Osteoblast (primary cell): Measurements from ENCODE around the gene AREL1. TPM values are rescaled to one million over a fixed set of nuclear protein-coding genes. Genes with fewer than 3 reads are reported as not detected.

ENCODE experiments used
- DNase-seq: peaks from one replicate; pipeline ENCODE4 v3.0.0; 2011; ENCODE audit warnings: low spot score, mixed read lengths; ENCODE audit not compliant: insufficient read length; ENCODE audit errors: missing footprints
- H2AFZ ChIP-seq: 2 replicates; pipeline ENCODE4 v1.6.0; 2011; ENCODE audit warnings: mild to moderate bottlenecking, low read length
- H3K27ac ChIP-seq: 2 replicates; pipeline ENCODE4 v1.5.1; 2011; ENCODE audit warnings: mild to moderate bottlenecking, low read depth, low read length, moderate library complexity
- H3K27me3 ChIP-seq: 2 replicates; pipeline ENCODE4 v1.6.0; 2012; ENCODE audit warnings: mild to moderate bottlenecking, control low read depth, inconsistent platforms, low read length, moderate library complexity; ENCODE audit not compliant: insufficient read depth
- H3K36me3 ChIP-seq: 2 replicates; pipeline ENCODE4 v1.5.1; 2011; ENCODE audit warnings: mild to moderate bottlenecking, low read length, control low read depth, moderate library complexity; ENCODE audit not compliant: insufficient read depth
- H3K4me1 ChIP-seq: 2 replicates; pipeline ENCODE4 v1.5.1; 2011; ENCODE audit warnings: mild to moderate bottlenecking, low read length, control low read depth, moderate library complexity; ENCODE audit not compliant: insufficient read depth
- H3K4me2 ChIP-seq: 2 replicates; pipeline ENCODE4 v1.6.0; 2011; ENCODE audit warnings: mild to moderate bottlenecking, low read length; ENCODE audit not compliant: insufficient read depth
- H3K4me3 ChIP-seq: fragments of 200-600 bp; sonication (generic); 3 replicates; pipeline ENCODE4 v1.5.1; 2012; ENCODE audit warnings: mild to moderate bottlenecking, low read length, inconsistent platforms; ENCODE audit not compliant: insufficient read depth
- H3K79me2 ChIP-seq: 2 replicates; pipeline ENCODE4 v1.6.0; 2012; ENCODE audit warnings: mild to moderate bottlenecking, low read length, control low read depth, inconsistent platforms; ENCODE audit not compliant: insufficient read depth
- H3K9me3 ChIP-seq: 2 replicates; pipeline ENCODE4 v1.5.1; 2011; ENCODE audit warnings: low read depth, low read length, control low read depth
- H4K20me1 ChIP-seq: 2 replicates; pipeline ENCODE4 v1.6.0; 2012; ENCODE audit warnings: mild to moderate bottlenecking, low read length, control low read depth; ENCODE audit not compliant: insufficient read depth
- small RNA-seq: library from RNA; depleted of rRNA; stranded (forward); fragments of <200 nt; gene quantifications from one replicate; pipeline ENCODE3, GENCODE V24; 2012
- total RNA-seq: library from RNA; depleted of rRNA; stranded (reverse); fragments of >200 nt; gene quantifications from 2 replicates; pipeline ENCODE4 v1.2.3, GENCODE V29; 2012
- TF ChIP-seq, protein P1 (sequence below): IDR thresholded peaks from 2 replicates; pipeline ENCODE4 v1.5.1; 2011; ENCODE audit warnings: mild to moderate bottlenecking, low read depth, low read length, moderate library complexity; ENCODE audit errors: extremely low read depth

The AREL1 gene
- total RNA-seq, 1 donor = 27.9 TPM

DNA sequence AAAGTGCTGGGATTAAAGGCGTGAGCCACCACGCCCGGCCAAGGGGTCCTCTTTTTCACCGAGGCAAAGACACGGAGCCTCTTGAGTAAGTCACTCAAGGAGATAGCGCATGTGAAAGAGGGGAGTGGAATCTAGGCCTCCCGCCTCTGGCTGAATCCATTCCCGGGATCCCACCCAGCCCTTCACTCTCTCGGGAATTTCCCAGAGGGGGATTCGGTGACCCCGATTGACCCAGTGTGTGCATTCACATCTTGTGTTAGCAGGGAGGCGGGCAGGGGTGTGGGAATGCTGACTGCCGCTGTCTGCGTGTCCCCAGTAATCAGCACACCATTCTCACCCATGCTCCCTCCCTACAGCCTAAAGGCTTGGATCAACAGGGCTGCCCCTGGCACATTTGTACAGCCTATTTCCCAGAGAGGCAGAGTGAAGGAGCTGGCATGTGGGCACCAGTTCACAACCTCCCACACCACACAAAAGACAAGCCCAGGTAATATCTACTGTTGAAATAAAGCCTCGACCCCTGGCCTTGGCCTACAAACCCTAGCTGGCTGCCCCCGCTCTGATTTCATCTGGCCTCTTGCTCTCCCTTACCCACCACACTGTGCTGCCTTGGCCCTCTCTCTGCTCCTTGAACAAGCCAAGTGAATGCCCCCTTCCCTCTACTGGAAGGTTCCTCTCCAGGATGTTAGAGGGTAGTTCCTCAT is 99.5 kb downstream of the AREL1 start:
- Histone ChIP-seq H3K4me2 (peak overlapping the region; percentile 50), H3K36me3 (no peaks in the 10 kb centered on the region), H3K9me3 (no peaks in the 10 kb centered on the region), H3K27me3 (no peaks in the 10 kb centered on the region), H4K20me1 (peaks cover 18% of the 10 kb centered on the region), H3K4me3 (peak overlapping the region; percentile 24), H3K79me2 (peaks cover 52% of the 10 kb centered on the region), H3K4me1 (peaks cover 71% of the 10 kb centered on the region), H3K27ac (no peak overlapping the region), H2AFZ (no peak overlapping the region)
- TF ChIP-seq, protein P1, sequence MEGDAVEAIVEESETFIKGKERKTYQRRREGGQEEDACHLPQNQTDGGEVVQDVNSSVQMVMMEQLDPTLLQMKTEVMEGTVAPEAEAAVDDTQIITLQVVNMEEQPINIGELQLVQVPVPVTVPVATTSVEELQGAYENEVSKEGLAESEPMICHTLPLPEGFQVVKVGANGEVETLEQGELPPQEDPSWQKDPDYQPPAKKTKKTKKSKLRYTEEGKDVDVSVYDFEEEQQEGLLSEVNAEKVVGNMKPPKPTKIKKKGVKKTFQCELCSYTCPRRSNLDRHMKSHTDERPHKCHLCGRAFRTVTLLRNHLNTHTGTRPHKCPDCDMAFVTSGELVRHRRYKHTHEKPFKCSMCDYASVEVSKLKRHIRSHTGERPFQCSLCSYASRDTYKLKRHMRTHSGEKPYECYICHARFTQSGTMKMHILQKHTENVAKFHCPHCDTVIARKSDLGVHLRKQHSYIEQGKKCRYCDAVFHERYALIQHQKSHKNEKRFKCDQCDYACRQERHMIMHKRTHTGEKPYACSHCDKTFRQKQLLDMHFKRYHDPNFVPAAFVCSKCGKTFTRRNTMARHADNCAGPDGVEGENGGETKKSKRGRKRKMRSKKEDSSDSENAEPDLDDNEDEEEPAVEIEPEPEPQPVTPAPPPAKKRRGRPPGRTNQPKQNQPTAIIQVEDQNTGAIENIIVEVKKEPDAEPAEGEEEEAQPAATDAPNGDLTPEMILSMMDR = no peak
- DNase-seq = no peak

DNA sequence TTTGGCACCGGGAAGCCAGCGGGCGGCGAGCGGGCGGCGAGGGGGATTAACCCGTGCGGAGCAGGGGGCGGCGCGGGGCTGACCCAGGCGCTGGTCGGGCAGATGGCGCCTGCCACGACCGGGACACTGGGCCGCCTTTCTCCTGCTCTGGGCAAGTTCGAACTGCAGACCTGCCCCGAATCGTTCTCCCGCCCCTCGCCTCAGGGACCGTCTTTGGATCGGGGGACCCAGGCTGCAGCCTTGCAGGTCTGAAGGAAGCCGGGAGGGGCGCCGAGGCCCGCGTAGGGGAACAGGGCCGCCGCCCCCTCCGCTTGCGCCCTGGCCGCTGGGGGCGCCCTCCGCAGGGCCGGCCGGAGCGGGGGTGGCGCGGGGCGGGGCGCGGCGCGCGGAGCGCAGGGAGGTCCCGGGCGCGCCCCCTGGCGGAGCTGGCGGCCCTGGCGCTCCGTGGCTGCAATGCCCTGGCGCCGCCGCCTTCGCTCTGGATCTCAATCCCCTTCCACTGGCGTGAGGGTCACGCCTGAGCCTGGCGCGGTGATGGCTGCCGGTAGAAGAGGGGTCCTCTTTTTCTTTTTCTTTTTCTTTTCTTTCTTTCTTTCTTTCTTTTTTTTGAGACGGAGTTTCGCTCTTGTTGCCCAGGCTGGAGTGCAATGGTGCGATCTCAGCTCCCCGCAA is 100.4 kb downstream of the AREL1 start:
- Histone ChIP-seq H3K27ac (peak overlapping the region; percentile 50), H3K4me3 (peak overlapping the region; percentile 86), H3K9me3 (no peaks in the 10 kb centered on the region), H3K27me3 (no peaks in the 10 kb centered on the region), H3K79me2 (peaks cover 59% of the 10 kb centered on the region), H3K4me2 (peak overlapping the region; percentile 99), H3K36me3 (no peaks in the 10 kb centered on the region), H4K20me1 (peaks cover 18% of the 10 kb centered on the region), H2AFZ (peak overlapping the region; percentile 80), H3K4me1 (peaks cover 69% of the 10 kb centered on the region)
- TF ChIP-seq, protein P1 = peak; percentile 44
- DNase-seq = peak; percentile 98

DNA sequence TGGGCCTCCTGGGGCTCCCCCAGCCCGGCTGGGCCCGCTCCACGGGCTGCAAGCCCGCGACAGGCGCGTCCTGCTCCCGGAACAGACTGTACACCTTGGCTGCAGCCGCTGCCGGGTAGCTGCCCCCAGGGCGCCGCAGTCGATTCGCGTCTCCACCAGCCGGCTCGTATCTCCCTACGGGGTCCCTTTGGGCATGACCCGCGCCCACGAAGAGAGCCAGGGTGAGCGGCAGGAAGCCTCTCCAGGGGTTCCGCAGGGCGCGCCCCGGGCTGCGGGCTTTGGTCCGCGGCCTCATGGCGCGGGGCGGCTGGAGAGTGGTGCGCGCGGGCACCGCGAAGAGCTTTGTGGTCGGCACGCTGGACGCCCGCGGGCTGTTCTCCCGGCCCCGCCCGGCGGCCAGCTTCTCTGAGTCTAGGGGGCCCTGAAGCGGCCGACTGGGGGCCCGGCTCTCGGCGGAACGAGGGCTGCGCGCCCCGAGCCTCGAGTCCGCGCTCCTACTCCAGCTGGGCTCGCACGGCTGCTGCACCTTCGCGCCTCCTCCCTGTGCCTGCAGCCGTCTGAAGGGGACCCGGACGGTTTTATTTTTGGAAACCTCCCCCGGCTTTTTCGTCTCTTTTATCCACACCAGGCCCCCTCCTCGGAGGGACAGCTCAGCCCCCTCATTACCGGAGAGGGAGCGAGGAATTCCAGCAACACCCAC is 101.1 kb downstream of the AREL1 start, which contains the start of gene LTBP2:
Gene LTBP2, minus strand, starts transcription at position 588 of the 700 bp plus-strand sequence. Its CDS starts 293 bp downstream, at position 295.
- TF ChIP-seq, protein P1 = no peak
- Histone ChIP-seq H3K36me3 (no peaks in the 10 kb centered on the region), H2AFZ (peak within 1 kb of the TSS; percentile 80), H3K9me3 (no peaks in the 10 kb centered on the region), H3K27ac (peak within 1 kb of the TSS; percentile 50), H3K4me2 (peak within 1 kb of the TSS; percentile 99), H3K79me2 (peaks cover 66% of the 10 kb centered on the region), H4K20me1 (peaks cover 18% of the 10 kb centered on the region), H3K27me3 (no peaks in the 10 kb centered on the region), H3K4me3 (peak within 1 kb of the TSS; percentile 86), H3K4me1 (peaks cover 69% of the 10 kb centered on the region)
- peak; percentile 87 for DNase-seq

Small RNA genes within 50 kb of the gene (small RNA-seq; reads per million reads assigned to genes)
- not detected for gene RF00409

Other genes starting within 250 kb of the AREL1 start
- 266 and 291 TPM in 2 replicates for gene NPC2, start 219.8 kb downstream of the AREL1 start, total RNA-seq
- 8.7 and 18.6 TPM in 2 replicates for gene ISCA2, start 219.3 kb downstream of the AREL1 start, total RNA-seq
- gene LTBP2, start 100.8 kb downstream of the AREL1 start, total RNA-seq = 493 and 546 TPM in 2 replicates
- gene FCF1, start 64 bp upstream of the AREL1 start, total RNA-seq = 33.3 and 35.1 TPM in 2 replicates
- gene YLPM1, start 50.2 kb upstream of the AREL1 start, total RNA-seq = 39.8 and 41.5 TPM in 2 replicates
- not detected in 2 replicates for gene PROX2, start 163.1 kb upstream of the AREL1 start, total RNA-seq
- 69.8 and 72.5 TPM in 2 replicates for gene DLST, start 168.8 kb upstream of the AREL1 start, total RNA-seq
- gene RPS6KL1, start 210.2 kb upstream of the AREL1 start, total RNA-seq = 0.29 and 0.36 TPM in 2 replicates
- 16.3 and 24.5 TPM in 2 replicates for gene PGF, start 242.5 kb upstream of the AREL1 start, total RNA-seq